ENCODE measurements around the gene NFAT5.

DNA sequence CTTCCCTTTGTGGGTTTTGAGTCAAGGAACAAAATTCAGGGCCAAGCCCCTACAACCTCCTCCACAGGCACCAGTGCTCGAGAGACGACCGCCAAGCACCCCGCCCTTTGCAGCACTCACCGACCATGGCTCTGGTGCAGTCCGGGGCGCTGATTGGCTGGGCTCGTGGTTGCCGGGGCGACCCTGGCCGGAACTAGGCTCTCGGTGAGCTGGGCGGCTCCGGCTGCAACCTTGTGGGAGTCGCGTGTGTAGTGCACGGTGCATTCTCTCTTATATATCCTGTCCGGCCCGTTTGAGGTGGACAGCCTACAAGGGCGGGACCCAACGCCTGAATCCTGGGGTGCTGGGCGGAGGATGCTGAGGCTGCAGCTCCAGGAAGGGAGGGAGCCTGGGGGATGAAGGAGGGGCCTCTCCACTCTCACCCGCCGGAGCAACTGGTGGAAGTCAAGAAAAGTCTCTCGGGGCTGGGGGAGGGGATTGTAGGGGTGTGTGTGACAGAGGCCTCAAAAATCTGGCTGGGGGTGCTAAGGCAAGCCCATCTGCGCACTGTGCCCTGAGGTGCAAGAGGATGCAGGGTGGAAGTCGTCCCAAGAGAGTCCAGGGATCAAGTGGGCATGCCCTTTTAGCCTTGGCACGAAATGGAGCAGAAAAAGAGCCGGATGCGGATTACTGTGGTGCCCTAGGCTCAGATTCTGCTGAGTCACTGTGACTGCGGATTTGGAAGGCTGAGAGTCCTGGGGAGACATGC lies 160.7 kb downstream of the NFAT5 start, which contains the start of gene NQO1:
- TF ChIP-seq, protein P1, sequence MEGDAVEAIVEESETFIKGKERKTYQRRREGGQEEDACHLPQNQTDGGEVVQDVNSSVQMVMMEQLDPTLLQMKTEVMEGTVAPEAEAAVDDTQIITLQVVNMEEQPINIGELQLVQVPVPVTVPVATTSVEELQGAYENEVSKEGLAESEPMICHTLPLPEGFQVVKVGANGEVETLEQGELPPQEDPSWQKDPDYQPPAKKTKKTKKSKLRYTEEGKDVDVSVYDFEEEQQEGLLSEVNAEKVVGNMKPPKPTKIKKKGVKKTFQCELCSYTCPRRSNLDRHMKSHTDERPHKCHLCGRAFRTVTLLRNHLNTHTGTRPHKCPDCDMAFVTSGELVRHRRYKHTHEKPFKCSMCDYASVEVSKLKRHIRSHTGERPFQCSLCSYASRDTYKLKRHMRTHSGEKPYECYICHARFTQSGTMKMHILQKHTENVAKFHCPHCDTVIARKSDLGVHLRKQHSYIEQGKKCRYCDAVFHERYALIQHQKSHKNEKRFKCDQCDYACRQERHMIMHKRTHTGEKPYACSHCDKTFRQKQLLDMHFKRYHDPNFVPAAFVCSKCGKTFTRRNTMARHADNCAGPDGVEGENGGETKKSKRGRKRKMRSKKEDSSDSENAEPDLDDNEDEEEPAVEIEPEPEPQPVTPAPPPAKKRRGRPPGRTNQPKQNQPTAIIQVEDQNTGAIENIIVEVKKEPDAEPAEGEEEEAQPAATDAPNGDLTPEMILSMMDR (IDR thresholded peaks at IDR 0.05) = no peak
- peak; percentile 33 to 80 for TF ChIP-seq POLR2A (IDR thresholded peaks at IDR 0.05)
